CD4-positive, CD25-positive, alpha-beta regulatory T cell (primary cell): Measurements from ENCODE around the gene PRKAR1B. TPM values are rescaled to one million over a fixed set of nuclear protein-coding genes. Genes with fewer than 3 reads are reported as not detected.

Source experiments
- ATAC-seq, 2 donors: fragments of 150-1000 bp; cut with Tn5 transposase; one replicate each; pipeline ENCODE4 v1.10.0; 2021; ENCODE audit warnings: low read depth in 2 of 2, moderate number of reproducible peaks in 2 of 2, moderate library complexity in 1 of 2
- DNase-seq, 3 donors: peaks; one replicate each; pipeline versions ENCODE4 v3.0.0 to v3.0.0-alpha.2; 2012 to 2022; ENCODE audit warnings: mixed read lengths in 1 of 3
- H3K27ac ChIP-seq: one replicate; pipeline ENCODE4 v1.7.0; 2013; ENCODE audit warnings: mild to moderate bottlenecking, low read length; ENCODE audit not compliant: insufficient read depth, poor library complexity, severe bottlenecking
- H3K27me3 ChIP-seq: one replicate; pipeline ENCODE4 v1.7.0; 2013; ENCODE audit warnings: low read length; ENCODE audit not compliant: control insufficient read depth, insufficient read depth
- H3K36me3 ChIP-seq: one replicate; pipeline ENCODE4 v1.7.0; 2013; ENCODE audit warnings: mild to moderate bottlenecking, low read length, moderate library complexity; ENCODE audit not compliant: control insufficient read depth, insufficient read depth
- H3K4me1 ChIP-seq: 2 replicates; pipeline ENCODE4 v1.7.0; 2013; ENCODE audit warnings: mild to moderate bottlenecking, low read length; ENCODE audit not compliant: insufficient read depth, control insufficient read depth, poor library complexity, severe bottlenecking
- H3K4me3 ChIP-seq: one replicate; pipeline ENCODE4 v1.7.0; 2013; ENCODE audit warnings: low read depth, mild to moderate bottlenecking, low read length, moderate library complexity
- H3K9me3 ChIP-seq, 2 experiments: 1 replicate in 1 of 2; 2 replicates in 1 of 2; pipeline ENCODE4 v1.7.0; 2013; ENCODE audit warnings: low read length in 2 of 2, mild to moderate bottlenecking in 1 of 2, moderate library complexity in 1 of 2; ENCODE audit not compliant: control insufficient read depth in 2 of 2
- H3K27ac Mint-ChIP-seq, 3 donors: one replicate each; pipeline ENCODE4 v1.8.0; 2020 to 2022; ENCODE audit warnings: mild to moderate bottlenecking in 3 of 3, mixed read lengths in 3 of 3, moderate library complexity in 2 of 3
- H3K27me3 Mint-ChIP-seq: one replicate; pipeline ENCODE4 v1.8.0; 2022; ENCODE audit warnings: mild to moderate bottlenecking, mixed read lengths
- H3K36me3 Mint-ChIP-seq: one replicate; pipeline ENCODE4 v1.8.0; 2020; ENCODE audit warnings: mixed read lengths
- H3K4me1 Mint-ChIP-seq, 4 donors: one replicate each; pipeline ENCODE4 v1.8.0; 2020 to 2022; ENCODE audit warnings: mixed read lengths in 4 of 4, mild to moderate bottlenecking in 1 of 4
- H3K4me3 Mint-ChIP-seq, 4 donors: one replicate each; pipeline ENCODE4 v1.8.0; 2020 to 2022; ENCODE audit warnings: mild to moderate bottlenecking in 4 of 4, mixed read lengths in 4 of 4, moderate library complexity in 3 of 4
- H3K9me3 Mint-ChIP-seq, 7 donors: one replicate each; pipeline ENCODE4 v1.8.0; 2020 to 2022; ENCODE audit warnings: mixed read lengths in 7 of 7, mild to moderate bottlenecking in 3 of 7, moderate library complexity in 2 of 7
- polyA plus RNA-seq, 4 donors: library from polyadenylated mRNA; unstranded; fragments of 300-500 nt; fragmentation: Illumina TruSeq; gene quantifications; one replicate each; pipeline ENCODE4 v1.2.3, GENCODE V29; 2021
- total RNA-seq: library from RNA; stranded (reverse); gene quantifications from one replicate; pipeline ENCODE4 v1.2.3, GENCODE V29; 2022

Gene PRKAR1B
- total and polyA plus RNA-seq, 5 donors from 2014 or later: 4.9 to 12.5 (median 6.8) TPM

DNA sequence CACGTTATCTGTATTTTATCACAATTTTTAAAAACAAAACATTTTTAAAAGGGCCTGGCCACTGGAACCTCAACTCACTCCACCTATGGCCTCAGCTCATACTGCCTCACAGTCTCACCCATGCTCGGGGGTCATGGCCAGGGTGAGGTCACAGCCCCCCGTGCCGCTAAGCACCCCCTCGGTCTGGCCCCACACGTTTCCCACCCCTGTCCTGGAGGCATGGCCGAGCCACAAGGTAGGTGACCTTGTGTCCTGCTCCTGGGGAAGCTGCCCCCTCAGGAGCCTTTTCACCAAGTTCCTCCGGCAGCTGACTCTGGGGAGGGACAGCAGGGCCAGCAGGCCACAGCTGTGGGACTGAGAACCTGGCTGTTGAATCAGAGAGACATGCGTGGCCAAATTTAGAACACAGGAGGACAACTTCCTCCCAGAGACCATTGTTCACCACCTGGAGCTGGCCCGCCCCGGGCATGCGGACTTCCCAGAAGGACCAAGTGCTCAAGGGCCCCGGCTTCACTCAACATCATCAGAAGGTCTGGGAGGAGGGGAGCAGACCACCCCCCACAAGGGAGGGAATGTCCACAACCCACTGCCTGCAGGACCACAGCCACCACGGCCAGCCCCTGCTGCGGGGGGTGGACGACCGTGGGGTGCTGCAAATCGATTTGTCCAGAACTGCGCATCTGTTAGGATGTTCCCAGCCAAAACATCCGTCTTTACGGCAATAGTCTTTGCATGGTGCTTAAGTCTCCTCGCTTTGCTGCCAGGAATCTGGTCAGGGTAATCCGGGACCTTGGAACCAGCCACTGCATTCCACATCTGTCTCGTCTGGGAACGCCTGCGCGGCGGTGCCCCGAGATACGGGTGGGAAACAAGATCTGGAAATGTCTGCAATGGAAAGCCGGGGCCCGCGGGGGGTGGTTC, 158.8 kb downstream of the PRKAR1B start:
- Mint-ChIP-seq H3K4me3 (no peak overlapping the region), H3K27me3 (no peaks in the 10 kb centered on the region), H3K27ac (no peak overlapping the region), H3K4me1 (no peaks in the 10 kb centered on the region), H3K9me3 (no peaks in the 10 kb centered on the region), H3K36me3 (no peaks in the 10 kb centered on the region)
- Histone ChIP-seq H3K27ac (no peak overlapping the region), H3K4me3 (no peak overlapping the region), H3K4me1 (no peaks in the 10 kb centered on the region), H3K9me3 (no peaks in the 10 kb centered on the region), H3K36me3 (no peaks in the 10 kb centered on the region), H3K27me3 (no peaks in the 10 kb centered on the region)
- ATAC-seq (no peak), DNase-seq (no peak)

- Mint-ChIP-seq H3K27ac (no peak overlapping the region), H3K4me3 (no peak overlapping the region), H3K27me3 (no peaks in the 10 kb centered on the region), H3K36me3 (no peaks in the 10 kb centered on the region), H3K9me3 (no peaks in the 10 kb centered on the region), H3K4me1 (peaks cover 0 to 2% (median 0%) of the 10 kb centered on the region in 4 donors)
- no peaks in the 10 kb centered on the region for H3K36me3 ChIP-seq
- no peaks in the 10 kb centered on the region for H3K27me3 ChIP-seq
- no peak overlapping the region for H3K27ac ChIP-seq
- no peaks in the 10 kb centered on the region for H3K4me1 ChIP-seq
- no peak for ATAC-seq
- no peak for DNase-seq
- H3K9me3 ChIP-seq: no peaks in the 10 kb centered on the region
- no peak overlapping the region for H3K4me3 ChIP-seq
These were observed 159.7 kb downstream of the PRKAR1B start for GRCh38 chr7:567305-567883.

DNA sequence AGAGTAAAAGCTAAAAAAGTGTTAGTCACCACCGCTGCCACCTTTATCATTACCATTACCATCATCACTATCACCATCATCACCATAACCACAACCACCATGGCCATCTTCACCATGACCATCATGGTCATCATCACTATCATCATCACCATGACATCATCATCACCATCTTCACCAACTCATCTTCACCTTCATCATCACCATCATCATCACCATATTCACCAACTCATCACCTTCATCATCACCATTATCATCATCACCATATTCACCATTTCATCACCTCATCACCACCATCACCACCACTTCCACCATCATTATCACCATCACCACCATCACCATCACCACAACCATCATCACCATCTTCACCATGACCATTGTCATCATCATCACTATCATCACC, 161.0 kb downstream of the PRKAR1B start:
- H3K27me3 Mint-ChIP-seq: no peaks in the 10 kb centered on the region
- no peak for DNase-seq
- H3K4me3 ChIP-seq: no peak overlapping the region
- H3K9me3 ChIP-seq: no peaks in the 10 kb centered on the region
- H3K4me1 ChIP-seq: no peaks in the 10 kb centered on the region
- H3K36me3 Mint-ChIP-seq: no peaks in the 10 kb centered on the region
- no peaks in the 10 kb centered on the region for H3K36me3 ChIP-seq
- peaks cover 0 to under 1% (median 0%) of the 10 kb centered on the region in 7 donors for H3K9me3 Mint-ChIP-seq
- H3K27me3 ChIP-seq: no peaks in the 10 kb centered on the region
- H3K4me3 Mint-ChIP-seq: no peak overlapping the region
- peaks cover 0 to 2% (median 0%) of the 10 kb centered on the region in 4 donors for H3K4me1 Mint-ChIP-seq
- H3K27ac Mint-ChIP-seq: no peak overlapping the region
- H3K27ac ChIP-seq: no peak overlapping the region
- ATAC-seq: no peak

GRCh38 chr7:564176-564865, 162.8 kb downstream of the PRKAR1B start:
- no peaks in the 10 kb centered on the region for H3K27me3 Mint-ChIP-seq
- H3K27ac Mint-ChIP-seq: peak overlapping the region in 1 of 3 donors; percentile 63
- H3K9me3 Mint-ChIP-seq: peaks cover 0 to 1% (median 0%) of the 10 kb centered on the region in 7 donors

GRCh38 chr7:563629-564170, 163.4 kb downstream of the PRKAR1B start:
- Mint-ChIP-seq H3K36me3 (peaks cover 5% of the 10 kb centered on the region), H3K27me3 (no peaks in the 10 kb centered on the region), H3K9me3 (peaks cover 0 to 1% (median 0%) of the 10 kb centered on the region in 7 donors), H3K27ac (peak overlapping the region in 1 of 3 donors; percentile 63), H3K4me3 (no peak overlapping the region), H3K4me1 (peaks cover 0 to 2% (median 0%) of the 10 kb centered on the region in 4 donors)
- Histone ChIP-seq H3K4me3 (no peak overlapping the region), H3K9me3 (no peaks in the 10 kb centered on the region), H3K27me3 (no peaks in the 10 kb centered on the region), H3K27ac (no peak overlapping the region), H3K36me3 (no peaks in the 10 kb centered on the region), H3K4me1 (no peaks in the 10 kb centered on the region)
- no peak for ATAC-seq
- DNase-seq: no peak

More at GRCh38 chr7:564176-564865, 162.8 kb downstream of the PRKAR1B start:
- Histone ChIP-seq H3K9me3 (no peaks in the 10 kb centered on the region), H3K27ac (no peak overlapping the region), H3K27me3 (no peaks in the 10 kb centered on the region), H3K36me3 (no peaks in the 10 kb centered on the region), H3K4me1 (no peaks in the 10 kb centered on the region), H3K4me3 (no peak overlapping the region)
- DNase-seq (no peak), ATAC-seq (no peak)
- Mint-ChIP-seq H3K36me3 (peaks cover 5% of the 10 kb centered on the region), H3K4me3 (no peak overlapping the region), H3K4me1 (peaks cover 0 to 2% (median 0%) of the 10 kb centered on the region in 4 donors)

- H3K4me3 ChIP-seq: no peak overlapping the region
- no peaks in the 10 kb centered on the region for H3K27me3 Mint-ChIP-seq
- H3K4me1 ChIP-seq: no peaks in the 10 kb centered on the region
- H3K4me1 Mint-ChIP-seq: peaks cover 0 to 2% (median 0%) of the 10 kb centered on the region in 4 donors
- H3K36me3 Mint-ChIP-seq: peaks cover 5% of the 10 kb centered on the region
- H3K9me3 ChIP-seq: no peaks in the 10 kb centered on the region
- no peak overlapping the region for H3K4me3 Mint-ChIP-seq
- no peak for ATAC-seq
- H3K9me3 Mint-ChIP-seq: peaks cover 0 to 1% (median 0%) of the 10 kb centered on the region in 7 donors
- no peak overlapping the region for H3K27ac ChIP-seq
- H3K36me3 ChIP-seq: no peaks in the 10 kb centered on the region
- no peak for DNase-seq
- H3K27ac Mint-ChIP-seq: no peak overlapping the region
- H3K27me3 ChIP-seq: no peaks in the 10 kb centered on the region
These were observed 164.1 kb downstream of the PRKAR1B start for GRCh38 chr7:562789-563628.

DNA sequence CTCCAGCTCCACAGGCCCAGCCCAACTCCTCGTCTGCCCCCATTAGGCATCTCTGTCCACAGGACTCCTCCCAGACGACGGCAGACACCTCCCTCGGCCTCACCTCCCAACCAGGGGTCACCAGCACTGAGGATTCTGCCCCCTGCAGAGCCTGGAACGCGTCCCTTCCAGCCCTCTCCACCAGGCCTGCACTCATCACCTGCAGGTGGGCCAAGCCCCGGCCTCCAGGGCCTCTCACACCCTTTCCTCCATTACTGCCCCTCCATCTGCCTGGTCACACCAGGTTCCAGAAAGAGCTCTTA, 164.8 kb downstream of the PRKAR1B start:
- Histone ChIP-seq H3K4me1 (no peaks in the 10 kb centered on the region), H3K27me3 (no peaks in the 10 kb centered on the region), H3K36me3 (no peaks in the 10 kb centered on the region), H3K27ac (no peak overlapping the region), H3K4me3 (no peak overlapping the region), H3K9me3 (no peaks in the 10 kb centered on the region)
- ATAC-seq (no peak), DNase-seq (no peak)
- Mint-ChIP-seq H3K27ac (no peak overlapping the region), H3K36me3 (peaks cover 5% of the 10 kb centered on the region), H3K4me3 (no peak overlapping the region), H3K27me3 (no peaks in the 10 kb centered on the region), H3K9me3 (peaks cover 0 to 1% (median 0%) of the 10 kb centered on the region in 7 donors), H3K4me1 (peaks cover 0 to 2% (median 0%) of the 10 kb centered on the region in 4 donors)
